C1 segment of cervical spinal cord (tissue), 14 donors: Measurements from ENCODE around the gene OMA1.
A peak's percentile ranks its signal among the peaks of the same experiment; 100 is the strongest.

ENCODE experiments used
- DNase-seq, 14 donors: peaks; one replicate each; lab custom pipeline; 2025; lab: John Stamatoyannopoulos, UW

The OMA1 gene

DNA sequence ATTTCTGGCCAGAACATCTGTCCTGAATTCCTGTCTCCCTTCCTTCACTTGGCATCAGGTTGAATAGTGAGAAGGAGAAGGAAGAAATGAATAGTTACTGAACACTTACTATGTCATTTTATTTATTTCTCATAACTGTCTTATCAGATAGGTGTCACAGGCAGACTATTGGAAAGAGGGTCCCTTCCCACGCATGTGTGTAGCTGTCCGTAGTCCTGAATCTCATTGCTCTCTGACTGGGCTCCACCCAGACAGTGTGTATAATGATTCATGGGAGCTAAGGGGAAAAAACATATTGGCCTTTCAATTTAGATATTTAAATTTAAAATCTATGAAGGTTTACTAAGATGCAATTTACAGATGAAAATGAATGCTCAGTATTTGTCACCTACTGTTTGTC, 86.1 kb downstream of the OMA1 start:
- no peak for DNase-seq

DNA sequence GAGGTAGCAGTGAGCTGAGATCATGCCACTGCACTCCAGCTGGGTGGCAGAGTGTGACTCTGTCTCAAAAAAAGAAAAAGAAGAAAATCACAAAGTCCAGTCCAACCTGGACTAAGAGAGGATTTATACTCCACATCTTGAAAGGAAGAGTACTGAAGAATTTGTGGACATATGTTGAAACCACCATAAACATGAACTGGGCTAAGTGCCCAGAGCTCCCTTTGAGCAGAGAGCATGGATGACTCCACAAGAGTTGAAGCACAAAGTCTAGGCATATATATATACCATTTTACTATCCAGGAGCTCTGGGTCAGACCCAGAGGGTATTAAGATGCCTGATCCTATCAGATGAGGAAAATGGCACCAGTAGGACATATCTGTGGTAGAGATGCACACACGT, 86.6 kb downstream of the OMA1 start:
- DNase-seq = no peak

GRCh38 chr1:58457023-58457635, 89.4 kb downstream of the OMA1 start:
- DNase-seq = no peak

GRCh38 chr1:58456470-58456869, 90.1 kb downstream of the OMA1 start:
- no peak for DNase-seq

DNA sequence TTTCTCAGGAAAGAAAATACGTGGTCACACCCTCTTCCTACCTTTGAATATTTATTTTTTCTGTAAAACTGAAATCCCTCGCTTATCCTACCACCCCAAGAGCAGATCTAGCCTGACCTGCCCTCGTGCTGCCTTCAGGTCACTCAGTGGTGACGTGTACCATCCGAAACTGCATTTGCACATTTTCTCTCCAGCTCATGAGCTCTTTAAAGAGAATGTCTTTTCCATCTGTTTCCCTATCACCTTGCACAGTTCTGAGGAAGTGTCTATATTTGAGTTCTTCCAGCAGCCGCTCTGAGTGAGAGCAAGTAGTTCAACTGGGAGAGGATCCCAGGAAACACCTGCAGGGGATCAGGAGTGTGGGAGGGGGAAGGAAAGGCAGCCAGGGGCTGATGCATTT, 91.7 kb downstream of the OMA1 start:
- DNase-seq = no peak

DNA sequence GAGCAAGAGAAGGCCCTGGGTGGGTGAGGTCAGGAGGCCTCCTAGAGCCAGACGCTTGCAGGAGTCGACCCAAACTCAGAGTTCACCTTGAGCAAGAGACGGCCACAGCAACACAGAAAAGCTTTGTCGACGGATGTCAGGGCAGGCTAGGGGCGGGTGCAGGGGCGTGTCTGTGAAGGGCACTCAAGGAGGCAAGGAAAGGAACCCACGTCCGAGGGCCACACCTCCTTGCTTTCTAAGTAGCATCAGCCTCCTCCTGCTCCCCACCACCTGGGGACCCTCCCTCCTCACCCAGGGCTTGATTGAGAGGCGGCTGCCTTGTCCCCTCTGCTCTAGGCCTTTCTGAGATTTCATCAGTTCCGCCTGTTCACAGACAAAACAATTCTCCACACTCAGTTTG, 92.1 kb downstream of the OMA1 start:
- DNase-seq = no peak

DNA sequence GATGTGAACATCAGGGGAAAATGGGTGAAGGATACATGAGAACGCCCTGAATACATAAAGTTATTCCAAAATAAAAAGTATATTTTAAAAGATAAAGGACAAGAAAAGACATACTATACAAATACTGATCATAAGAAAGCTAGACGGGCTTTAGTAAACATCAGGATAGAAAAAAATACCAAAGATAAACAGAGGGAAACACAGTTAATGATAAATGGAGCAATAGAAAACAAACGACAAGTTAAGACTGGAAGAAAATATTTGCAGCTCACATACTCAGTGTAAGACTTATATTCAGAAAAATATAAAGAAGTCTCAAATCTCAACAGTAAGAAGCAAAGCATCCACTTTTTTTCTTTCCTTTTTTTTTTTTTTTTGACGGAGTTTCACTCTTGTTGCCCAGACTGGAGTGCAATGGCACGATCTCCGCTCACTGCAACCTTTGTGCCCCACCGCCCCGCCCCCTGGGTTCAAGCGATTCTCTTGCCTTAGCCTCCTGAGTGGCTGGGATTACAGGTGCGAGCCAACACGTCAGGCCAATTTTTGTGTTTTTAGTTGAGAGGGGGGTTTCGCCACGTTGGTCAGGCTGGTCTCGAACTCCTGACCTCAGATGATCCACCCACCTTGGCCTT, 94.8 kb downstream of the OMA1 start:
- DNase-seq = no peak

DNA sequence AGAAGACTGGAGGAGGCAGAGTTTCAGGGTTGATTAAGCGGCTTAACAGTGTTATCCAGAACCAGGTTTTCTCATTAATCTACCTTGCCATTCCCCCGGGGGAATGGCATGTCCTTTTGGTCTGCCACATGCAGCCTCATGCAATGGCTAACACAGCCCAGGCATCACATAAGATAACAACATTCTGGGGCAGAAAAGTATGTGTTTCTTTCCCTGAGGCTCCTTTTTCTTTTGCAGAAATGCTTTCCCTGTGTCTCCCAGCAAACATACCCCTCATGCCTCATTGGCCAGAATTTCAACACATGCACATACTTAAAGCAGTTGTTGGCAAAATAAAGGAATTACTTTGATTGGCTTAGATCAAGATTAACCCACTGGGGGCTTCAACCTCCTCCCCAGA, 98.6 kb downstream of the OMA1 start:
- no peak for DNase-seq

- no peak for DNase-seq
Measured at GRCh38 chr1:58447042-58447441, 99.5 kb downstream of the OMA1 start.

DNA sequence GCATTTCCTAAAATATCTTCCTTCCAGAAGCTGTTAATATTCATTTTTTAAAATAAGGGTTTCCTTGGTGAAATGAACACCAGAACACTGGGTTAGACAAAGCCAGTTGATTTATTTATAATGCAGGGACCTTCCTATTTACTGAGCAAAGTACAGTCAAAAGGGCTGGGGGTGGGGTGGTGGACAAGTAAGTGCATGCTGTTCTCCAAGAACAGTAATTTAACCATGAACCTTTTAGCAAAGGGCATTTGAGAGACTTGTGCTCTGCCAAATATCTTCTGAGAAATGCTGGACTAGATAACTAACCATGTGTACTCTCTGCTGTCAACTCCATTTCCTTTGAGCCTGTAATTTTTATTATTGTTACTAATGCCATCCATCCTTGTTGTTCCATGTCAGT, 100.2 kb downstream of the OMA1 start:
- no peak for DNase-seq

GRCh38 chr1:58443986-58444868, 102.3 kb downstream of the OMA1 start:
- DNase-seq = no peak

GRCh38 chr1:58442114-58442513, 104.4 kb downstream of the OMA1 start:
- peak in 1 of 14 donors; percentile 48 for DNase-seq

- DNase-seq = peak in 1 of 14 donors; percentile 39
Measured at GRCh38 chr1:58441699-58442098, 104.8 kb downstream of the OMA1 start.

- no peak for DNase-seq
Measured at GRCh38 chr1:58440696-58441095, 105.8 kb downstream of the OMA1 start.

DNA sequence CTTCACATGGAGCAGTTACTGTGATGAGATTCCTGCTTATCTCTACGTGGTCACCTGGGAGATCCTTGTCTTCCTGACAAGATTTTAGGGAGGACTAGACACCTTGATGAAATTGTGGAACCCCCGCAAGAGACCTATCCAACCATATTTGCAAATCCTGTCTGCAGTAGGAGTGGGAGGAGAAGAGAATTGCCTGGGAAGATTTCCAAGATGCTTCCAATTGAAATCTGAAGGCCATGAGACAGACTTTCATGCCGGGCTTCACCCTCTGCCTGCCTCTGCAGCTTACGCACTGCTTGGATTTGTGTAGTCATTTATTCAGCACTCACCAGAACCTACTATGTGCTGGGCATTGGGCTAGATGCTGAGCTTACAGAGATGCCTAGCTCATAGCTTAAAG, 106.6 kb downstream of the OMA1 start:
- no peak for DNase-seq

DNA sequence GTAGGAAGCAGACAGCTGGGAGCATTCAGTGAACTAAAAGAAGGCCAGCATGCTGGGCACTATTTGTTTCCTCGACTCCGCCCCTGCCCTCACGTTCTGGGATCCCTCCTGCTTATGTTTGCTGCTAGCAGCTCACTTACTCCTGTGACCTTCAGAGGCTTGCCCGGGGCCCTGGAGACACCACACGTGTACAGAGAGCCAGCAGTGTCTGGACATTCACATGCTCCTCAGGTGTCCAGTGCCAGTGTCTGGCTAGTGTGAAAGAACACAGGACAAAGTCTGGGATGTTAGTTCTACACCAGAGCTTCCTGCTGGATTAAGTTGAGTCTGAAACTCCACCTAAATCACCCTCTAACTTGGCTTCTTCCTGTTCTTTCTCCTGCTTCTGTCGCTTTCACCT, 108.1 kb downstream of the OMA1 start:
- DNase-seq = no peak

DNA sequence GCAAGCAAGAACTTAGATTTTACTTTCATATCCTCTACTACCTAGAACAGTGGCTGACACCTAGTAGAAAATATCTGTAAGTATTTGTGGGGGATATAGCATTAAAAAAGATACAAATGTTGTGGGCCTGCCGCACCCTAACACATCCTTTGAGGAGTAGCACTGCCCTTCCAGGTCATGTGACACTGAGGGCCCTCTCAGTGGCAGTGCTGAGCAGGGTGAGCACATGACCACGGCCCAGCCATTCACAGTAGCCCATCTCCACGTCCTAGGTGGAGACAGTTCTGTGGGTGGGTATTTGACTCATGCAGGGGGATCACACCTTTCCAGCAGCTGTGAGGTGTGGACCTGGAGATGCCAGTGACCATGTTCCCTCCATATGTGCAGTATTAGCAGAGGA, 108.9 kb downstream of the OMA1 start:
- no peak for DNase-seq

GRCh38 chr1:58436615-58437297, 109.8 kb downstream of the OMA1 start:
- no peak for DNase-seq

- no peak for DNase-seq
Measured at GRCh38 chr1:58435376-58435775, 111.2 kb downstream of the OMA1 start.

- no peak for DNase-seq
Measured at GRCh38 chr1:58434607-58435006, 111.9 kb downstream of the OMA1 start.

- DNase-seq = no peak
Measured at GRCh38 chr1:58434181-58434580, 112.3 kb downstream of the OMA1 start.
